ENCODE measurements around the gene LAMC1. TPM values are rescaled to one million over a fixed set of nuclear protein-coding genes. Genes with fewer than 3 reads are reported as not detected.

Gene LAMC1
- polyA plus RNA-seq, 3 donors = 30.5 to 170 (median 91.4) TPM

DNA sequence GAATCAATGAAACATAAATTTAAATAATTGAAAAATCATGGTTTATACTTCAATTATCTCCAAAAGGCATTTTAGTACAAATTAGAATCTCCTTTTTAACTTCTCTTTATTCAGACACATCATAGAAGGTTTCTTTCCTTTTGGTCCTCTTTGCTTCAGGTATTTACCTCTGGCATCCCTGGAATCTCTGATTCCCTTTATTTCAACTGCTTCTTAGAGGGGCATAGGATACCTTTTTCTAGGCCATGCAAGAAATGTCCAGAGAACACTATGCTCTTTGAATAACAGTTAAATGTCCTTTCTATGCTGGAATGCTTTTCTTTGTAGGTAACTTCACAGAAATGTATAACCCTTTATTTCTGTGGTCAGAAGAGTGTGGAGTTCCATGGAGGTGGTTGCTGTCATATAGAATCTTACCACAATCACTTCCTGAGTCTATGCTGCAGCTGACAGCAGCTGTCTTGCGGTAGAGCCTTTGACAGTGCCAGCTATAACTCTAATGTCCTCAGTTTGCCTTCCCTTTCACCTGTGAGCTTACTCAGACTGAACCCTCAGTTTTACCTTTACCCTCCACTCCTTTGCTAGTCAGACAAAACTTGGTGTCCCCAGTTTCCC, 171.4 kb downstream of the LAMC1 start:
- 60 to 89% (median 79%) methylated on average over 1 of the region's 1 CpG for WGBS, 3 donors
- H3K27ac ChIP-seq (ENCODE audit: low read depth, low read length) = no peak overlapping the region

DNA sequence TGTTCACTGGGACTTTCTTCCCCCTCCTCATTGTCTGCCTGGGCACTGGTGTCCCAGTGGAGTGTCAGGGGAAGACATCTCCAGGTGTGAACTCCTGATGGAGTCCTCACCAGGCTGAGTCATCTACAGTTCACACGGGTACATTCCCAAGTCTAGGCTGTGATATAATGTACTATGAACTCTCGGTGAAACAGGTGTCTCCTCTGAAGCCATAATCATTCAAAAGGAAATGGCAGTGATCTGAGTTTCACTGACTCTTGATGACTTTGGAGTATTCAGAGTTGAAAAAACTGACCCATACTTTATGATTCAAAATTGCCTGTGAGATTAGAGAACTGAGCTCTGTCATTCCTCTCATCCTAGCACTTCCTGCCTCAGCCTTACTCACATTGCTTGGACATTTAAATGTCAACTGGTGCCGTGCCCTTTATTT, 171.9 kb downstream of the LAMC1 start:
- WGBS, 3 donors = 52 to 69% (median 56%) methylated on average over 3 of the region's 3 CpGs
- H3K27ac ChIP-seq (ENCODE audit: low read depth, low read length) = no peak overlapping the region

Other genes starting within 250 kb of the LAMC1 start
- 10 to 100 TPM in 1 of 3 donors, 1 to 10 TPM in 2; 1.8 to 35.0 (median 8.2) TPM for gene NPL, start 233.6 kb upstream of the LAMC1 start, polyA plus RNA-seq
- 10 to 100 TPM; 39.8 to 68.6 (median 57.2) TPM for gene DHX9, start 184.1 kb upstream of the LAMC1 start, polyA plus RNA-seq
- under 1 TPM in 1 of 3 donors, not detected in 2; 0.12 TPM for gene SHCBP1L, start 70.3 kb upstream of the LAMC1 start, polyA plus RNA-seq
- 1 to 10 TPM; 2.0 to 3.8 (median 2.0) TPM for gene LAMC2, start 162.8 kb downstream of the LAMC1 start, polyA plus RNA-seq

Data from adipose tissue (tissue), 3 donors.